A549 (cell line): ENCODE results near the gene UBE2O. TPM values are rescaled to one million over a fixed set of nuclear protein-coding genes. Genes with fewer than 3 reads are reported as not detected.

Experiments used
- ATAC-seq, 2 experiments: fragments of 200-7000 bp in 1 of 2; fragments of >200 bp in 1 of 2; cut with Nextera tagmentation in 1 of 2; cut with Tn5 transposase in 1 of 2; 3 replicates each; pipeline versions ENCODE4 v1.8.0 to v1.9.1; 2018 to 2020; ENCODE audit warnings: mild to moderate bottlenecking in 1 of 2, moderate library complexity in 1 of 2
- CTCF ChIA-PET: fragments of 300-600 bp; sonication (Branson Sonifier 250); formaldehyde crosslinking; extraction: SDS; loops from one replicate; lab custom pipeline; 2021; ENCODE audit warnings: antibody characterized with exemption, inconsistent platforms; lab: Yijun Ruan, JAX
- POLR2A ChIA-PET: fragments of 350-600 bp; formaldehyde crosslinking; extraction: SDS; loops from one replicate; lab custom pipeline; 2021; ENCODE audit warnings: antibody characterized with exemption, inconsistent platforms; lab: Yijun Ruan, JAX
- DNase-seq, 2 experiments: peaks; one replicate each; pipeline versions ENCODE4 v3.0.0 to v3.0.0-alpha.2; 2011 to 2016; ENCODE audit warnings: low read depth in 1 of 2, low spot score in 1 of 2
- FAIRE-seq: peaks from 2 replicates; lab custom pipeline; 2011; peaks lifted over from hg19 to GRCh38; lab: Jason Lieb, UNC
- H3K27ac ChIP-seq, 2 experiments: fragments of >200 bp; sonication (Bioruptor Twin); formaldehyde crosslinking; 3 replicates each; pipeline ENCODE4 v1.5.1; 2016 to 2017
- H3K4me1 ChIP-seq: fragments of >200 bp; sonication (Bioruptor Twin); formaldehyde crosslinking; 3 replicates; pipeline ENCODE4 v1.6.1; 2016
- H3K4me2 ChIP-seq: fragments of >200 bp; sonication (Bioruptor Twin); formaldehyde crosslinking; 3 replicates; pipeline ENCODE4 v1.6.1; 2016
- H3K4me3 ChIP-seq: fragments of >200 bp; sonication (Bioruptor Twin); formaldehyde crosslinking; 3 replicates; pipeline ENCODE4 v1.5.1; 2016
- H3K9me3 ChIP-seq: fragments of >200 bp; sonication (Bioruptor Twin); formaldehyde crosslinking; 3 replicates; pipeline ENCODE4 v1.6.1; 2016
- CHD2 ChIP-seq: fragments of 150-350 bp; IDR thresholded peaks from 2 replicates; pipeline ENCODE4 v1.6.1; 2014; ENCODE audit warnings: low read length; ENCODE audit not compliant: partially characterized antibody
- EP300 ChIP-seq, 2 experiments: fragments of >200 bp; sonication (Bioruptor Twin); formaldehyde crosslinking; IDR thresholded peaks; 2 replicates in 1 of 2; 3 replicates in 1 of 2; pipeline ENCODE4 v1.6.1; 2016 to 2017
- FOXS1 ChIP-seq: fragments of 250-450 bp; sonication (Bioruptor Pico); IDR thresholded peaks from 2 replicates; pipeline ENCODE4 v1.5.0; 2020; ENCODE audit warnings: mild to moderate bottlenecking, moderate library complexity
- HOXA7 ChIP-seq: fragments of 250-450 bp; sonication (Bioruptor Pico); IDR thresholded peaks from 2 replicates; pipeline ENCODE4 v1.5.0; 2020; ENCODE audit warnings: mild to moderate bottlenecking, moderate library complexity
- MAFK ChIP-seq: fragments of 450-650 bp; IDR thresholded peaks from 2 replicates; pipeline ENCODE4 v1.6.1; 2014; ENCODE audit not compliant: partially characterized antibody
- NPAS2 ChIP-seq: fragments of 250-450 bp; sonication (Bioruptor Pico); IDR thresholded peaks from 2 replicates; pipeline ENCODE4 v1.8.0; 2022; ENCODE audit warnings: mild to moderate bottlenecking, moderate library complexity, borderline replicate concordance
- NR3C1 ChIP-seq: fragments of >200 bp; sonication (Bioruptor Twin); formaldehyde crosslinking; IDR thresholded peaks from 3 replicates; pipeline ENCODE4 v1.6.1; 2017
- PHF8 ChIP-seq: fragments of 200-600 bp; sonication (generic); IDR thresholded peaks from 2 replicates; pipeline ENCODE4 v1.6.1; 2016; ENCODE audit warnings: low read depth, mild to moderate bottlenecking, antibody characterized with exemption, moderate library complexity, borderline replicate concordance
- POLR2AphosphoS2 ChIP-seq: conservative IDR thresholded peaks from 2 replicates; pipeline ENCODE4 v1.6.1; 2012; ENCODE audit warnings: low read length, improper control_type of control experiment, inconsistent platforms
- REST ChIP-seq: fragments of 200-600 bp; sonication (generic); IDR thresholded peaks from 2 replicates; pipeline ENCODE4 v1.6.1; 2016; ENCODE audit warnings: antibody characterized with exemption, mild to moderate bottlenecking, moderate library complexity
- RFX5 ChIP-seq: fragments of 450-650 bp; IDR thresholded peaks from 2 replicates; pipeline ENCODE4 v1.7.1; 2014; ENCODE audit warnings: antibody characterized with exemption, mild to moderate bottlenecking, moderate library complexity
- RNF2 ChIP-seq: fragments of 200-600 bp; sonication (generic); IDR thresholded peaks from 2 replicates; pipeline ENCODE4 v1.6.1; 2016; ENCODE audit warnings: low read depth, mild to moderate bottlenecking, antibody characterized with exemption, moderate library complexity, borderline replicate concordance
- SREBF2 ChIP-seq: fragments of 450-650 bp; IDR thresholded peaks from 2 replicates; pipeline ENCODE4 v1.6.1; 2014; ENCODE audit warnings: mild to moderate bottlenecking, moderate library complexity
- TFCP2L1 ChIP-seq: fragments of 250-450 bp; sonication (Bioruptor Pico); IDR thresholded peaks from 2 replicates; pipeline ENCODE4 v1.5.0; 2021; ENCODE audit warnings: mild to moderate bottlenecking
- ZC3H11A ChIP-seq: fragments of 450-650 bp; IDR thresholded peaks from 2 replicates; pipeline ENCODE4 v1.6.1; 2014; ENCODE audit warnings: antibody characterized with exemption, mild to moderate bottlenecking
- ZFP36 ChIP-seq: fragments of 450-650 bp; IDR thresholded peaks from 2 replicates; pipeline ENCODE4 v1.6.1; 2014; ENCODE audit warnings: borderline replicate concordance; ENCODE audit not compliant: partially characterized antibody
- ZSCAN20 ChIP-seq: fragments of 250-450 bp; sonication (Bioruptor Pico); IDR thresholded peaks from 2 replicates; pipeline ENCODE4 v1.8.0; 2022; ENCODE audit warnings: mild to moderate bottlenecking, moderate library complexity
- WGBS: methylation state at CpG from one replicate; pipeline ENCODE4 v1.1.6; 2017; ENCODE audit errors: missing lambda C conversion rate; 5-methylcytosine and 5-hydroxymethylcytosine counted together
- polyA plus RNA-seq, 4 experiments: library from polyadenylated mRNA; depleted of rRNA in 3 of 4; stranded (reverse); fragments of >200 nt; fragmentation: RNase III in 1 of 4; extraction: RNeasy Plus Mini Kit Qiagen cat#74134 plus additional on column Dnase treatment in 1 of 4; gene quantifications; 2 replicates in 3 of 4; 3 replicates in 1 of 4; pipeline ENCODE4 v1.2.3, GENCODE V29; 2011 to 2017
- TF ChIP-seq, protein P1 (sequence below): IDR thresholded peaks from 2 replicates; pipeline ENCODE4 v1.6.1; 2012
- TF ChIP-seq, protein P2 (sequence below): fragments of >200 bp; sonication (Bioruptor Twin); formaldehyde crosslinking; IDR thresholded peaks from 3 replicates; pipeline ENCODE4 v1.6.1; 2016
- TF ChIP-seq, protein P3 (sequence below): fragments of 250-450 bp; sonication (Bioruptor Pico); IDR thresholded peaks from 2 replicates; pipeline ENCODE4 v1.5.0; 2020; ENCODE audit warnings: low read depth, mild to moderate bottlenecking, moderate library complexity

UBE2O gene
- polyA plus RNA-seq, 2 of the 4 experiments (the other 2 are of a cell fraction) = 22.0 to 25.7 TPM

- TF ChIP-seq, protein P1, sequence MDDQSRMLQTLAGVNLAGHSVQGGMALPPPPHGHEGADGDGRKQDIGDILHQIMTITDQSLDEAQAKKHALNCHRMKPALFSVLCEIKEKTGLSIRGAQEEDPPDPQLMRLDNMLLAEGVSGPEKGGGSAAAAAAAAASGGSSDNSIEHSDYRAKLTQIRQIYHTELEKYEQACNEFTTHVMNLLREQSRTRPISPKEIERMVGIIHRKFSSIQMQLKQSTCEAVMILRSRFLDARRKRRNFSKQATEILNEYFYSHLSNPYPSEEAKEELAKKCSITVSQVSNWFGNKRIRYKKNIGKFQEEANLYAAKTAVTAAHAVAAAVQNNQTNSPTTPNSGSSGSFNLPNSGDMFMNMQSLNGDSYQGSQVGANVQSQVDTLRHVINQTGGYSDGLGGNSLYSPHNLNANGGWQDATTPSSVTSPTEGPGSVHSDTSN = no peak
- TF ChIP-seq RFX5 = no peak
- no peak for TF ChIP-seq ZFP36
- TF ChIP-seq NPAS2 (CRISPR knock-in tag) = no peak
- TF ChIP-seq, all 56 proteins: peak for 0
Observed at GRCh38 chr17:76428511-76428910, 24.4 kb downstream of the UBE2O start (continued).

- POLR2A ChIA-PET = no interaction called here
Observed at GRCh38 chr17:76427501-76428231, 25.3 kb downstream of the UBE2O start.

GRCh38 chr17:76426853-76427252, 26.1 kb downstream of the UBE2O start:
- TF ChIP-seq FOXS1 (CRISPR knock-in tag) (no peak), REST (no peak), PHF8 (no peak), NR3C1 (no peak), POLR2AphosphoS2 (no peak), RNF2 (no peak), HOXA7 (CRISPR knock-in tag) (no peak), CHD2 (no peak), ZC3H11A (no peak)
- TF ChIP-seq, protein P2, sequence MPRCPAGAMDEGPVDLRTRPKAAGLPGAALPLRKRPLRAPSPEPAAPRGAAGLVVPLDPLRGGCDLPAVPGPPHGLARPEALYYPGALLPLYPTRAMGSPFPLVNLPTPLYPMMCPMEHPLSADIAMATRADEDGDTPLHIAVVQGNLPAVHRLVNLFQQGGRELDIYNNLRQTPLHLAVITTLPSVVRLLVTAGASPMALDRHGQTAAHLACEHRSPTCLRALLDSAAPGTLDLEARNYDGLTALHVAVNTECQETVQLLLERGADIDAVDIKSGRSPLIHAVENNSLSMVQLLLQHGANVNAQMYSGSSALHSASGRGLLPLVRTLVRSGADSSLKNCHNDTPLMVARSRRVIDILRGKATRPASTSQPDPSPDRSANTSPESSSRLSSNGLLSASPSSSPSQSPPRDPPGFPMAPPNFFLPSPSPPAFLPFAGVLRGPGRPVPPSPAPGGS = no peak
- ChIA-PET CTCF (interaction anchor here (1.0 to 42.5 kb wide), 6 partner anchors 9 to 80 kb away, joined by 3 to 1094 read pairs (median 4); partner anchors contain the start of genes AANAT and SPHK1), POLR2A (no interaction called here)
- no peaks in the 10 kb centered on the region for H3K9me3 ChIP-seq
- WGBS = 91% methylated on average over 3 of the region's 3 CpGs
- DNase-seq (no peak), FAIRE-seq (no peak), ATAC-seq (no peak)
- H3K4me2 ChIP-seq = no peak overlapping the region
- H3K4me1 ChIP-seq = peaks cover 12% of the 10 kb centered on the region
- H3K4me3 ChIP-seq = no peak overlapping the region
- no peak overlapping the region for H3K27ac ChIP-seq

More at GRCh38 chr17:76427501-76428231, 25.3 kb downstream of the UBE2O start:
- Histone ChIP-seq H3K4me2 (peak overlapping the region; percentile 13; the same call in 2 of the 3 replicates), H3K4me1 (peaks cover 12% of the 10 kb centered on the region), H3K4me3 (no peak overlapping the region), H3K27ac (peak overlapping the region in 1 of 2 experiments; percentile 1; a peak in 1 of 6 replicates), H3K9me3 (no peaks in the 10 kb centered on the region)
- CTCF ChIA-PET = interaction anchor here (0.6 to 42.5 kb wide), 12 partner anchors 8 to 143 kb away, joined by 3 to 1094 read pairs (median 4); partner anchors contain the start of genes AANAT, QRICH2 and SPHK1
- 83% methylated on average over 8 of the region's 8 CpGs for WGBS
- peak; percentile 23 for FAIRE-seq
- DNase-seq = no peak
- peak; percentile 9 to 48; a peak in 3 of 6 replicates for ATAC-seq
- TF ChIP-seq, protein P3, sequence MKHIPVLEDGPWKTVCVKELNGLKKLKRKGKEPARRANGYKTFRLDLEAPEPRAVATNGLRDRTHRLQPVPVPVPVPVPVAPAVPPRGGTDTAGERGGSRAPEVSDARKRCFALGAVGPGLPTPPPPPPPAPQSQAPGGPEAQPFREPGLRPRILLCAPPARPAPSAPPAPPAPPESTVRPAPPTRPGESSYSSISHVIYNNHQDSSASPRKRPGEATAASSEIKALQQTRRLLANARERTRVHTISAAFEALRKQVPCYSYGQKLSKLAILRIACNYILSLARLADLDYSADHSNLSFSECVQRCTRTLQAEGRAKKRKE (CRISPR knock-in tag) = no peak
- no peak for TF ChIP-seq EP300 (IDR thresholded peaks at IDR 0.05)
- no peak for TF ChIP-seq ZSCAN20 (CRISPR knock-in tag)
- TF ChIP-seq SREBF2 = no peak
- peak; percentile 7 for TF ChIP-seq MAFK
- TF ChIP-seq TFCP2L1 (CRISPR knock-in tag) = no peak
